HG03025 (cell line): ENCODE measurements around the gene NRP1.

Source experiments
- ATAC-seq: cut with Tn5 transposase; IDR thresholded peaks from one replicate; pipeline ENCODE4 v1.9.1; 2021; ENCODE audit warnings: mild to moderate bottlenecking, moderate library complexity; ENCODE audit not compliant: unreplicated experiment, low FRiP score

Gene NRP1

GRCh38 chr10:33271969-33272583, 62.4 kb downstream of the NRP1 start:
- ATAC-seq = no peak

- no peak for ATAC-seq
These were observed 63.5 kb downstream of the NRP1 start for GRCh38 chr10:33270971-33271370.

GRCh38 chr10:33267708-33268107, 66.8 kb downstream of the NRP1 start:
- no peak for ATAC-seq

- ATAC-seq = no peak
These were observed 68.8 kb downstream of the NRP1 start for GRCh38 chr10:33265621-33266020.

- ATAC-seq = no peak
These were observed 71.0 kb downstream of the NRP1 start for GRCh38 chr10:33263453-33263852.

- ATAC-seq = no peak
These were observed 71.6 kb downstream of the NRP1 start for GRCh38 chr10:33262871-33263270.

GRCh38 chr10:33260403-33261149, 73.9 kb downstream of the NRP1 start:
- ATAC-seq = no peak

GRCh38 chr10:33258967-33259366, 75.5 kb downstream of the NRP1 start:
- ATAC-seq = no peak

GRCh38 chr10:33257439-33258080, 76.9 kb downstream of the NRP1 start:
- ATAC-seq = no peak

- ATAC-seq = no peak
These were observed 78.0 kb downstream of the NRP1 start for GRCh38 chr10:33256458-33256857.

GRCh38 chr10:33254556-33255160, 79.8 kb downstream of the NRP1 start:
- no peak for ATAC-seq

GRCh38 chr10:33253411-33253810, 81.1 kb downstream of the NRP1 start:
- ATAC-seq = no peak

- ATAC-seq = no peak
These were observed 81.7 kb downstream of the NRP1 start for GRCh38 chr10:33252794-33253203.

- no peak for ATAC-seq
These were observed 82.1 kb downstream of the NRP1 start for GRCh38 chr10:33252324-33252723.

- ATAC-seq = no peak
These were observed 84.7 kb downstream of the NRP1 start for GRCh38 chr10:33249659-33250345.

GRCh38 chr10:33249137-33249536, 85.3 kb downstream of the NRP1 start:
- no peak for ATAC-seq

- no peak for ATAC-seq
These were observed 85.8 kb downstream of the NRP1 start for GRCh38 chr10:33248638-33249037.

- no peak for ATAC-seq
These were observed 87.1 kb downstream of the NRP1 start for GRCh38 chr10:33247221-33247922.

- ATAC-seq = no peak
These were observed 89.1 kb downstream of the NRP1 start for GRCh38 chr10:33245343-33245742.

GRCh38 chr10:33244354-33244967, 90.0 kb downstream of the NRP1 start:
- no peak for ATAC-seq
